A549 (cell line): ENCODE measurements around the gene TRABD2B.

Source experiments
- CBX2 ChIP-seq: fragments of 200-600 bp; sonication (generic); IDR thresholded peaks from 2 replicates; pipeline ENCODE4 v1.6.1; 2016; ENCODE audit warnings: low read depth, mild to moderate bottlenecking, borderline replicate concordance
- CTCF ChIP-seq: fragments of >200 bp; sonication (Bioruptor Twin); formaldehyde crosslinking; IDR thresholded peaks from 3 replicates; pipeline ENCODE4 v1.5.1; 2016
- HOXA7 ChIP-seq: fragments of 250-450 bp; sonication (Bioruptor Pico); IDR thresholded peaks from 2 replicates; pipeline ENCODE4 v1.5.0; 2020; ENCODE audit warnings: mild to moderate bottlenecking, moderate library complexity
- KDM5A ChIP-seq: fragments of 200-600 bp; sonication (generic); IDR thresholded peaks from 2 replicates; pipeline ENCODE4 v1.6.1; 2016; ENCODE audit warnings: antibody characterized with exemption, mild to moderate bottlenecking
- MYC ChIP-seq: IDR thresholded peaks from 2 replicates; pipeline ENCODE4 v1.6.1; 2012; ENCODE audit warnings: mild to moderate bottlenecking, inconsistent platforms, low read length, improper control_type of control experiment, borderline replicate concordance
- NPAS2 ChIP-seq: fragments of 250-450 bp; sonication (Bioruptor Pico); IDR thresholded peaks from 2 replicates; pipeline ENCODE4 v1.8.0; 2022; ENCODE audit warnings: mild to moderate bottlenecking, moderate library complexity, borderline replicate concordance
- POLR2A ChIP-seq: IDR thresholded peaks from 2 replicates; pipeline ENCODE4 v1.6.1; 2012; ENCODE audit warnings: mild to moderate bottlenecking, low read length
- POLR2AphosphoS2 ChIP-seq: conservative IDR thresholded peaks from 2 replicates; pipeline ENCODE4 v1.6.1; 2012; ENCODE audit warnings: low read length, improper control_type of control experiment, inconsistent platforms
- RAD21 ChIP-seq, 2 experiments: fragments of >200 bp in 1 of 2; sonication (Bioruptor Twin) in 1 of 2; formaldehyde crosslinking in 1 of 2; IDR thresholded peaks in 1 of 2; conservative IDR thresholded peaks in 1 of 2; 2 replicates in 1 of 2; 3 replicates in 1 of 2; pipeline ENCODE4 v1.6.1; 2012 to 2018; ENCODE audit warnings: inconsistent platforms in 1 of 2
- REST ChIP-seq: fragments of 200-600 bp; sonication (generic); IDR thresholded peaks from 2 replicates; pipeline ENCODE4 v1.6.1; 2016; ENCODE audit warnings: antibody characterized with exemption, mild to moderate bottlenecking, moderate library complexity
- RFX5 ChIP-seq: fragments of 450-650 bp; IDR thresholded peaks from 2 replicates; pipeline ENCODE4 v1.7.1; 2014; ENCODE audit warnings: antibody characterized with exemption, mild to moderate bottlenecking, moderate library complexity

- TF ChIP-seq POLR2AphosphoS2 (no peak), CBX2 (no peak), RFX5 (no peak), POLR2A (no peak), CTCF (no peak), KDM5A (no peak), REST (no peak), NPAS2 (no peak), RAD21 (conservative IDR thresholded peaks at IDR 0.05 in 1 of 2, IDR thresholded peaks at IDR 0.05 in 1 of 2) (no peak), HOXA7 (CRISPR knock-in tag) (no peak), MYC (no peak)
Measured at GRCh38 chr1:48018799-48019198, 21.6 kb upstream of the TRABD2B start.
